Stimulated activated CD8-positive, alpha-beta memory T cell treated with anti-CD3 and anti-CD28 coated beads, Interleukin-12 subunit alpha, Interleukin-12 subunit beta, amount 100 ng/mL, for 24 hours (primary cell): Measurements from ENCODE around the gene PFKM.
A peak's percentile ranks its signal among the peaks of the same experiment; 100 is the strongest.

Source experiments
- DNase-seq: peaks from one replicate; pipeline ENCODE4 v3.0.0-alpha.2; 2020; ENCODE audit errors: extremely low read depth

PFKM gene

DNA sequence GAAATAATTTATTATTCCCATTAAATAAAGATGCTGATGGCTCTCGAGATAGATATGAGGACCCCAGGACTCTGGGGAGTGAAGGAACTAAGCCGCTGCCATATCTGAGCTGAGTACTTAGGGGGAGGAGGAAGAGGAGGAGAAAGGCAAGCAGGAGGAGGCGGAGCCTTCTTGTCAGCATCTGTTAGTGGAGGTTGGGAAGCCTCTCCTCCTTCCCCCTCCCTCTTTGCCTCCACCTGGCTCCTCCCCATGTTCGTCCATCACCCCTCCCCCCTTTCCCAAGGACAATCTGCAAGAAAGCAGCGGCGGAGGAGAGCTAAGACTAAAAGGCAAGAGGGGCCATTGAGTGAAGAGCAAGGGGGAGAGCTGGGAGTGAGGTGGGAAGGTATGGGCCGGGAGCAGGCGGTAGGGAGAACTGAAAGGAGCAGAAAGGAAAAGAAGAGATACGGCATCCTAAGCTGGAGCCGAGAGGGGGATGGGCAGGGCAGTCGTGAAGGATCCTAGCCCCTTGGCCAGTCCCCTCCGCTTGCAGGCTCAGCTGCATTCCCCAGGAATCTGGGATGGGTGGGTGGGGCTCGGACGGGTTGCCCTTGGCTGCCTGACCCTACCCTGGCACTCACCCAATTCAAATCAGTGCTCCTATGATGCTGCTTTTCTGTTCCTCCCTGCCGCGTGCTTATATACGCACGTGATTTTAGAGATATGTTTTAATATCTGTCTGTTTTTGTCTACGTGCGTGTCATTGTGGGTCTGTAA is at the start of gene PFKM:
TSS of gene PFKM (plus strand) at position 287 of the 756 bp plus-strand sequence. CDS start 3,411 bp downstream, outside the sequence.
- DNase-seq, result no peak

DNA sequence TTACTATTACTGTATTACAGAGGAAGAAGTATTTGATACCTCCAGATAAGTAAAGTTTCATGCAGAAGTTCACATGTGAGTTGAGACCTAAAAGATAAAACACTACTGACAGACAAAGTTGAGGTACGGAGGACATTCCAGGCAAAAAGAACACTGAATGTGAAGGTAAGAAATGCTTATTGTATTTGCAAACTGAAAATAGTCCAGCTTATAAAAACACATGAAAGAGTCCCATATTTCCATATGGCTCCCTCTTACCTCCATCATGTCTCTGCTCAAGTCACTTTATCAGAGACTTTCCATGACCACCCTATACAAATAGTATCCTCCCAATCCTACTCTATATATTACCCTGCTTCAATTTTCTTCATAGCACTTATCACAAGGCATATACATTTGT is 49.1 kb upstream of the PFKM start:
- DNase-seq, result no peak

DNA sequence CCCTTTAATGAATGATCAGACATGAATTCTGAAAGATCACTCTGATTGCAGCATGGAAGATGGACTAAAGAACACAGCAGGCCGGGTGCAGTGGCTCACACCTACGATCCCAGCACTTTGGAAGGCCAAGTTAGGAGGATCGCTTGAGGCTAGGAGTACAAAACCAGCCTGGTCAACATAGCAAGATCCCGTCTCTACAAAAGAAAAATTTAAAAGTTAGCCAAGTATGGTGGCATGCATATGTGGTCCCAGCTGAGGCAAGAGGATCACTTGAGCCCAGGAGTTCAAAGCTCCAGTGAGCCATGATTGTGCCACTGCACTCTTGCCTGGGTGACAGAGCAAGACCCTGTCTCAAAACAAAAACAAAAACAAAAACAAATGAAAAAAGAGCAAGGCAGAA is 48.4 kb upstream of the PFKM start:
- DNase-seq, result no peak

DNA sequence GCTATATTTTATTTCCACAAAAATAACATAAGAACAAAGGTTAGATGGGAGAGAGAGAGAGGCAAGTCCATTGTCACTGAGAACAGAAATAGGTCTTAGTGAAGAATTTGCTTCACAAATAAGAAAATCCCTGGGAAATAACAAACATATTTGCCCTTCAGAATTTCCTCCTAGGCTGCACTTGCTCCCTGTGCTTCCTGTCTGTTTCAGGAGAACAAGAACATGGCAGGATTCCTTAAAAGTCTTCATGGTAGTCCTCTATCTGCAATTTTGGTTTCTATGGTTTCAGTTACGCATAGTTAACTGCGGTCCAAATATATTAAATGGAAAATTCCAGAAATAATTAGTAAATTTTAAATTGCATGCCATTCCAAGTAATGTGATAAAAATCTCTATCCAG is 47.4 kb upstream of the PFKM start:
- no peak for DNase-seq

DNA sequence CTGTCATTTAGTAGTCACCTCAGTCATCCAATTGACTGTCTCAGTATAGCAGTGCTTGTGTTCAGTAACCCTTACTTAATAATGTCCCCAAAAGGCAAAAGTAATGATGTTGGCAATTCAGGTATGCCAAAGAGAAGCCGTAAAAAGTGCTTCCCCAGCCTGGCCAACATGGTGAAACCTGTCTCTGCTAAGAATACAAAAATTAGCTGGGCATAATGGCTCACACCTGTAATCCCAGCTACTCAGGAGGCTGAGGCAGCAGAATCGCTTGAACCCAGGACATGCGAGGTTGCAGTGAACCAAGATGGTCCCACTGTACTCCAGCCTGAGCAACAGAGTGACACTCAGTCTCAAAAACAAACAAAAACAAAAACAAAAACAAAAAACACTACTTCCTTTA is 46.9 kb upstream of the PFKM start:
- DNase-seq, result no peak

DNA sequence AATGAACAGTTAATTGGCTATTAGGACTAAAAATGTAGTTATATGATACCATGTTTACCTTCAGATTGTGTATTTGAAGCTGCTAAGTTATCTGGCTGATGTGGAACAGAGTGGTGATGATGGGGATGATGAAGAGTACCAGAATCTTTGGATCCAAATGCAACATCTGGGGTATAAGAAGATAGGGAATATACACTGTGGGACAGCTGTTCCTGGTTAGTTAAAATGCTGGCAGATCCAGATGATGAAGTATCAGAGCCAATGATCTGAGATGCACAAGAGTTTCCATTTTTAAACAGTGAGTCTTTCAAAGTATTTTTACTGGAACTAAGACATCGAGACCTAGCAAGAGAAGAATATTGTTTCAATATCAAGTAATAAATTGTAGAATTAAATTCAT is 44.9 kb upstream of the PFKM start:
- DNase-seq, result no peak

DNA sequence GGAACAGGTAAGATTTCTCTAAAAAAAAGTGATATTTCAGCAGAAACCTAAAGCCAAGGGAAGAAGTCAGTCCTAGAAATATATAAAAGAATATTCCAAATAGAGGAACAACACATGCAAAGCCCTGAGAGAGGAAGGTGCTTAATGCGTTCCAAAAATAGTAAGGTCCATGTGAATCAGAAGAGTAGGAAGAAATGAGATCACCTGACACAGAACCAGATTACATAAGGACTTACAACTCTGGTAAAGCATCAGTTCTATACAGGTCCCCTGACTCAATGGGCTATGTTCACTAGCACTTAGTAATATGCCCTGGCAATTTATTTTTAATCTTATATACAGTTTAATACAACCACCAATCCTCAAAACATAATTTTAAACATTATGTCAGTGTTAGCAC is 43.3 kb upstream of the PFKM start:
- DNase-seq, result no peak

DNA sequence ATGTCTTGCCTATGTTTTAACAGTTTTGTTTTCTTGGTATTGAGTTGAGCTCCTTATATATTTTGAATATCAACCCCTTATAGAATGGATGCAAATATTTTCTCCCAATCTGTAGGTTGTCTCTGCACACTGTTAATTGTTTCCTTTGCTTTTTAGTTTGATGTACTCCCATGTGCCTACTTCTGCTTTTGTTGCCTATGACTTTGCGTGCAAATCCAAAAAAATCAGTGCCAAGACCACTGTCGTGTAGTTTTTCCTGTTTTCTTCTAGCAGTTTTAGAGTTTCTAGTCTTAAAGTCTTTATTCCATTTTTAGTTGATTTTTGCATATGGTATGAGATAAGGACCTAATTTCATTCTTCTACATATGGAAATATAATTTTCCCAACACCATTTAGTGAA is 42.1 kb upstream of the PFKM start:
- DNase-seq, result no peak

DNA sequence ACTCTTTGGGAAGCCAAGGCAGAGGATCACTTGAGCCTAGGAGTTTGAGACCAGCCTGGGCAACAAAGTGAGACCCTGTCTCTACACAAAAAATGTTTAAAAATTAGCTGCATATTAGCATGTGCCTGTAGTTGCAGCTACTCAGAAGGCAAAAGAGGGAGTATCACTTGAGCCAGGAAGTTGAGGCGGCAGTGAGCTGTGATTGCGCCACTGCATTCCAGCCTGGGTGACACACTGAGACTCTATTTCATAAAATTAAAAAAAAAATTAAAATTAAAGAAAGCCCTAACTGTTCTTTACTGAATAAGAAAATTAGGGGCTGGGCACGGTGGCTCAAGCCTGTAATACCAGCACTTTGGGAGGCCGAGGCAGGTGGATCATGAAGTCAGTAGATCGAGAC is 40.3 kb upstream of the PFKM start:
- DNase-seq, result no peak

DNA sequence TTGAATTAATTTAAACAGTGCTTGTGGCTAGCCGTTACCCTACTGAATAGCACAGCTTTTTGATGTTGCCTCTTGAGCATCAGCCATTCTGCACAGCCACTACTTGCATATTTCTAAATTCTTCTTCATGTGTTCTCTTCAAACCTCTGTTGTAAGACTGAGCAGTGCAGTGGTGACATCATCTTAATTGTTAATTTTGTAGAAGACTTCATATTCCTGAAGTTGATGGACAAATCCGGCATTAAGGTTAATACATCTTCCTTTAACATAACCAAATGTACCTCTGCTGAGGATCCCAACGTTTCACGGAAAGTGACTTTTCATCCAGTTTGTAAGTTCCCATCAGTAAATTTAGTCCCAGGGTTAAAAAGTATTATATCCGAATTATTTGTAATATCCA is 38.9 kb upstream of the PFKM start:
- no peak for DNase-seq

DNA sequence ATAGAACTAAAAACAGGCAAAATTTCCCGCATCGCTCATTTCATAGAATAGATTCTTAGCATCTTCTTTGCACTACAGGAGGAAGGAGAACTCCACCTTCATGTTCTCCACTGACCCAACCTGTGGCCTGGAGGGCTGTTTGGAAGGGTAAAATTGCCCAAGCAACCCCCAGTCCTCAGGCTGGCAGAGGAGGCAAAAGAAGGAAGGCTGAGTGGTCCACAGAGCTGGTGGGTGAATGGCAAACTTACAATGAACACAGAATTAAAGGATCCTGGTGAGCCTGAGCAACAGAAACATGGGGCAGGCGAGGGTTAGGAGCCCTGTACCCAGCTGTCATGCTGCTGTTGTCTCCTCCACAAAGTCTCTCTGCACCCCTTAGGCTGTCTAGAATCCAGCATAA is 38.3 kb upstream of the PFKM start:
- no peak for DNase-seq

DNA sequence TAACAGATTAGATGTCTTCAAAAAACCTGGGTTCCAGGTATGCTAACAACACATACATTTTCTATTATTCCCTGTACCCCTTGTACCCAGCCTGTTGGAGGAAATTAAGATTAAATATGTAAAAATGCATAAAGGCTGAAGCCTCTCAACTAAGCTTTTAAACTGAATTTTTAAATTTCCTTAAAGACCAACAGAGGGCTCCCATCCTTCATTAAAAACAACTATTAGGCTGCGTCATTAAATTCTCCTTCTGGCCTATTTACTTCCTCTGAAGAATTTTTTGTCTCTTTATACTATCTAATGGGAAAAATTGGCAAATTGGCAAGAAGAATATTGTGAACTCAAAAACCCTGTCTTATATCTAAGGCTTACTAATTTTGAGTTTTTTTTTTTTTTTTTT is 35.1 kb upstream of the PFKM start:
- DNase-seq, result no peak

DNA sequence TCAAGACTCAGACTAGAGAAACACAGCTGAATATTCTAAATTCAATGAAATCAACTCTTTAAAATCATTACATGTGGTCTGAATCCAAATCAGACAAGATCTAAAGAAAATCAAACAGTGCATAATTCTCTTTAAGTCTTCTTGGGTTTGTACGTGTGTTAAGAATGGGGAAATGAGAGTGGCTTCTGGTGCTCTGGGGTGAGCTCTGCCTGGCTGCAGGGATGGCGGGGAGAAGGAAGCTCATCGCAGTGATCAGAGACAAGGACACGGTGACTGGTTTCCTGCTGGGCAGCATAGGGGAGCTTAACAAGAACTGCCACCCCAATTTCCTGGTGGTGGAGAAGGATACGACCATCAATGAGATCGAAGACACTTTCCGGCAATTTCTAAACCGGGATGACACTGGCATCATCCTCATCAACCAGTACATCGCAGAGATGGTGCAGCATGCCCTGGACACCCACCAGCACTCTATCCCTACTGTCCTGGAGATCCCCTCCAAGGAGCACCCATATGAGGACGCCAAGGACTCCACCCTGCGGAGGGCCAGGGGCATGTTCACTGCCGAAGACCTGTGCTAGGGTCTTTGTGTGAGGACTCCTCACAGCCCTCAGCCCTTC is 34.2 kb upstream of the PFKM start:
- DNase-seq, result no peak

DNA sequence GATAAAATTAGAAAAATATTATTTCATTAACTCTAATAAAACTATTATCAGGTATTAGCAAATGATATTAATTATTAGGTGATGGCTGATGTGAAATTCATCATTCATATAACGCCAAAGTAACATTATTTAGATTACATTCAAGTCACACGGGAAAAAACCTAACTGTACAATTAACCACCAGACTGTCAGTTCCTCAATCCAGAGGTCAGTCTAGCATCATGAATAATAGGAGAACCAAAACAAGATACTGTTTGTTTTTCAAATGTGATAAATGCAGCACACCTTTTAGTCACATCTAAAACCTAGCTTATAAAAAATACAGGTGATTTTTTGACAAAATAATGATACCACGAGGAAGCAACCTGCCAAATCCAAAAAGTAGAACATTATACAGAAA is 32.8 kb upstream of the PFKM start:
- no peak for DNase-seq

DNA sequence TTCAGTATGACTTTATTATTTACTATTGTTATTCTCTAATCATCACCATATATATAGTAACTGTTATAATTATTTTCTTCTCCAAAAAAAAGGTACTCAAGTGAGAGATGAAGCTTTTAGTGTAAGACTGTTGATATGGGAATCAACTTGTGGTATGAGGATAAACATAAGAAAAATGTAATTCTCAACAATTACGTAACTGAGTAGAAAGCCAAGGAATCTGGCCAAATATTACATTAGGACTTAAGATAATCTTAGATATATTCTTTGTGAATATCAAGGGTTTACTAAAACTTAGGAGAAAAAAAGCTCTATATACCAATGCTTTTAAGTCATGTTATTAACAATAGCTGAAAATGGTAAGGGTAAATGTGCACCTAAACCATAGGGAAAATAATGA is 26.6 kb upstream of the PFKM start:
- no peak for DNase-seq

DNA sequence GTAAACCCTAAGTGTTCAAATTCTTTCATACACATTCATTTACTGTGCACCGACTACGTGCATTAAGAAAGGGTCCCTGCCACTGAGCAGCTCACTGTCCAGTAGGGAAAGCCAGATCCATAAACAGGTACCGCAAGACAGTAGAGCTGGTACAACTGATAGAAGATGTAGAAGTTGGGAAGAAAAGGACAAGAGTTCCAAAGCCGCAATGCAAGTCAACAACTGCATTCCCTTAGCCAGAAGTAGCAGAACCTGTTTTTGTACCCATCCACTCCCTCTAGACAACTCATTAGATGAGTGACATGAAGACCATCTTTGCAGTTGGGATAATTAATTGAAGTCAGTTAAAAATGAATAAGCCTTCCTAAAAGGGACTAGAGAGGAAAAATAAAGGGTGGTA is 14.6 kb upstream of the PFKM start:
- DNase-seq, result no peak

DNA sequence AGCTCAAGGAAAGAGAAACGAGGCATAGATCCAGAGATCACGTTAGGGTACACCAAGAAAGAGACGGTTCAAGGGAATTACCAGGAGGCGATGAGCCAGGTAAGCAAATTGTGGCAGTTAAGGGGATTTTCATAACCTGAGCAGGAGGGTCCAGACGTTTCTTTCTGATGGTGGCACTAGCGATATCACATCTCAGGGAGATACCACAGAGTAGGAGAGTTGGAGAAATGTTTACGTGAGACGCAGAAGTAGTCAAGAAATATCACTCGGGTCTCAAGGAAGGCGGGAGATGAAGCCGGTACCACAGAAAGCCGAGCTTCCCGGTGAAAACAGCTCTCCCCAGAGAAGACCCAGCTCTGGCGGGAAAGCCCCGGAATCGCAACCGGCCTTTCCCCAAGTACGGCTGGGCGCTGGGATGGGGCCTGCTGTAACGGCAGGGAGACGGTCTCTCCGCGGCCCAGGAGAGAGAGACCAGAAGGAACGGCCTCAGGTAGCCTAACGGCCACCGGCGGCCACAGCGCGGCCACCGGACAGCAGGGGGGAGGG is 13.8 kb upstream of the PFKM start:
- no peak for DNase-seq

DNA sequence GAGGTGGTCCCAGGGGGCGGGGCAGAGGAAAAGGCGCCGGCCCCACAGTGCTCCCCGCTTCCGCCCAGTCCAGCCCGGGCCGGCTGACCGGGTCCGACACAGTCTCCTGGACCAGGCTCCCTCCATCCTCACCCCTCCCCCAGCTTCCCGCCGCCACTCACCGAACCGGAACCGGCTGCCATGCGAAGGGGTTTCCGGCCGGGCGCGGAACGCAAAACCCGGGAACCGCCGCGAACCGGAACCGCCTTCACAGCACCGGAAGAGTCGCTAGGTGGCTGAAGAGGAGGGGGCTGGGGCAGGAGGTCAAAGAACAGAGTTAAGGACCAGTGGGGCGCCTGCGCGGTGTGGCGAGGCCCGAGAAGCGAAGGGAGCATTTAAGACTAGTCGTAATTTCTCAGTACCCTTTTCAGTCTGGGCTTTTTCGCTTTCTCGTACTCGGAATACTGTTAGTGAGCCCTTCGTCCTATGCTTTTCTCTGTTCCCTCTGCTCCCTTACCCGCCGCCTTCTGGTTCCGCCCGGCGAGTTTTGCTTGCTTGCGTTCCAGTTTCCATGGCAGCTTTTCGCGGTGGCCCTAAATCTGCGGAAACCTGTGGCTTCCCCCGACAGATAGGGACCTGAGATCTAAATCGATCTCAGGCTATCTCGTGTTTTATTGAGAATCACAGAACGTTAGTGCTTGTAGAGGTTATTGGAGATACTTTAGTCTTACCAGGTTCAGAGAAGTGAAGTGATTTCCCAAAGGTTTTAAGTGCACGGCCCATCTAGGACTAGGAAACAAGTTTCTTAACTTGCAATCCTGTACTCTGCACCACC is 13.1 kb upstream of the PFKM start, which contains the start of gene SENP1:
TSS of gene SENP1 (minus strand) at position 213 of the 814 bp plus-strand sequence. CDS start 4,607 bp downstream, outside the sequence.
- peak; percentile 76 for DNase-seq

DNA sequence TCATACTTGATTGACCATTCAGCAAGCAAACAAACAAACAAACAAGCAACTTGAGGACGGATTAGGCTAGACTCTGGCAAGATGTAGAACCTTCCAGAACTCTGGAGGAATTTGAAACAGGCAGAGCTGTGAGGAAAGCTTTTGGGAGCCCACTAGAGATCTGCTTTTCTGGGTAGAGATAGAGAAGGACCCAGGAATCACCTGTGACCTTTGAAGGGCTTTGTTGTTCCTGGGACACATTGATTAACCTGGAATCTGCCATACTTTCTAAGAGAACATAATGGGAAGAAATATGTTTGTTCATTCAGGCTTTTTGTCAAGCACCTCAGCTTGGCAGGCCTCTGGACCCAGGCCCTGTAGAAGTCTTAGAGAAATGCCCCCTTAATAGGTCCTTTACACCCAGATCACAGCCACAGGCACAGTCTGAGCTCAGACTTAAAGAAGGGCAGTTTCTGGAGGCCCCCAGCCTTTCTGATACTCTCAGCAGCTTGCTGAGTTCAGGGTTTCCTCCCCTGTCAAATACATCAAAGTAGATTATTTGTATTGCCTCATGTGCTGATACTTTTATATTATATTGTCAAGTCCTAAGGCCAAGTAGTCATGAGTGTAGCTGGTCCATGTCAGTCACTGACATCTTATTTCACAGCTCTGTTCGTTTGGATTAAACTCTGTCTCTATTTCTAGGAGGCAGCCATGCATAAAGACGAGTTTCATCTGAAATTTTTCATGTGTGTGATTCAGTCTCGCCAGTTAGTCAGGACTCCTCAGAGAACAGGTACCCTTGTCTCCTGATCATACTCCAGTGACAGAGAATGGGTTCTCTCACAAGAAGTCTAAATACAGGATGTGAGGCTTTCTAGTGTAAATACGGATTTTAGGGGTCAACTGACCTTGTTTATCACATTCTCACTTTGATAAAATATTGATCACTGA is 12.2 kb upstream of the PFKM start:
- DNase-seq, result no peak

DNA sequence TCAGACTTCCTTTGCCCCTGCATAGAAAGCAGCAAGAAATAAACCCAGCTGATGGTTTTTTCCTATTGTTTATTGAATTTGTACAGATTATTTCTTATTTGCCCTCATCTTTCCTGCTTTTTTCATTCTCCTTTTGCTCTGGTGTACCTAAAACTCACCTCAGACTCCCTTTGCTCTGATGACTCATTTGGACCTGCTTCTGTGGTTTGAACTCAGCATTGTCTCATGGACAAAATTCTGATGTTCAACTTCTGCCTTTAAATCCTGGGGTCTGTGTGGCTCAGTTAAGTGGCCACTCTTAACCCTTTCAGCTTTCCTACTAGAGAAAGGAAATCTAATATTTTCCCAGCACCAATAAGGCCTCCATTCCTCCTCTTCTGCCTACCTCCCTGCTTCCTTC is 9.7 kb upstream of the PFKM start:
- no peak for DNase-seq

DNA sequence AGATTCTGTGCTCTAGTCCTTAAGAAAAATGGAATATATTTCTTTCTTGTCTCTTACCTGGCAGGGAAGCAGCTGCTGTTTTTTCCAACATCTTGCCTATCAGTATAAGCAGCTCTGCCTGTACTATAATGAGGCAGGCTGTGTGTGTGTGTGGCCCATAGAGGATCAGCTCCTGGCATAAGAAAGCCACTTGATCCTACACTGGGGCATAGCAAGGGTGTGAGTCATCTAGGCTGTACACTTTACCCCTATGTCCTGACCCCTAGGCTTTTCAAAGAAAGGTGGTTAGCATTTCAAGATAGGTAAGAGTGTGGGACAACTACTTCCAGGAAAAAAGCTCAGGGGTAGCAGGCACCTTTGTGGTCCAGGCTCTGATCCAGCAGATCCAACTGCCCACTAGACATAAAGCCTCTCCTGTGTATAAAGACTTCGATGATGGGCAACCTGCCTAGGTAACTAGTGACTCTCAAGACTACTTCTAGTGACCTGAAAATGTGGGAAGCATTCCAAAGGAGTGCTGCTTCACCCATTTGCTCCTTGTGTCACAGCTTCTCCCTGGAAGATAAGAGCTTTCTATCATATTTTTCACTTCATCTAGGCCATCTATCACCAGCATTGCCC is 8.4 kb upstream of the PFKM start:
- no peak for DNase-seq
